Lung (tissue), 12 donors: Measurements from ENCODE around the gene CHCHD1. TPM values are rescaled to one million over a fixed set of nuclear protein-coding genes. Genes with fewer than 3 reads are reported as not detected.

Source experiments
- ATAC-seq: fragments of 200-7000 bp; cut with Tn5 transposase; one replicate; pipeline ENCODE4 v1.9.1; 2020; ENCODE audit warnings: moderate number of reproducible peaks; ENCODE audit not compliant: insufficient read depth, low FRiP score
- DNase-seq, 3 donors: peaks; one replicate each; pipeline ENCODE4 v3.0.0-alpha.2; 2013 to 2017
- H3K27ac ChIP-seq, 2 donors: one replicate each; pipeline ENCODE4 v1.5.1; 2013; ENCODE audit warnings: mild to moderate bottlenecking in 2 of 2, moderate library complexity in 2 of 2, control low read depth in 1 of 2, inconsistent platforms in 1 of 2, low read depth in 1 of 2, low read length in 1 of 2
- H3K27me3 ChIP-seq, 3 donors: one replicate each; pipeline ENCODE4 v1.5.1; 2013; ENCODE audit warnings: low read length in 2 of 3; ENCODE audit not compliant: control insufficient read depth in 3 of 3, insufficient read depth in 3 of 3
- H3K36me3 ChIP-seq, 4 donors: one replicate each; pipeline ENCODE4 v1.5.1; 2013; ENCODE audit warnings: low read length in 4 of 4, mild to moderate bottlenecking in 1 of 4, moderate library complexity in 1 of 4; ENCODE audit not compliant: control insufficient read depth in 4 of 4, insufficient read depth in 4 of 4
- H3K4me1 ChIP-seq, 5 donors: one replicate each; pipeline ENCODE4 v1.5.1; 2013; ENCODE audit warnings: low read length in 5 of 5, mild to moderate bottlenecking in 2 of 5, moderate library complexity in 1 of 5; ENCODE audit not compliant: control insufficient read depth in 5 of 5, insufficient read depth in 5 of 5
- H3K4me3 ChIP-seq: one replicate; pipeline ENCODE4 v1.5.1; 2013; ENCODE audit warnings: mild to moderate bottlenecking, control low read depth, moderate library complexity
- H3K9ac ChIP-seq, 2 donors: one replicate each; pipeline ENCODE4 v1.5.1; 2013; ENCODE audit warnings: low read length in 2 of 2, control low read depth in 1 of 2; ENCODE audit not compliant: insufficient read depth in 1 of 2
- H3K9me3 ChIP-seq, 4 donors: one replicate each; pipeline ENCODE4 v1.5.1; 2013; ENCODE audit warnings: low read length in 3 of 4, mild to moderate bottlenecking in 1 of 4, moderate library complexity in 1 of 4; ENCODE audit not compliant: control insufficient read depth in 4 of 4, insufficient read depth in 3 of 4
- CTCF ChIP-seq: IDR thresholded peaks from 2 replicates; pipeline ENCODE4 v1.5.1; 2012; ENCODE audit warnings: mild to moderate bottlenecking; ENCODE audit errors: control extremely low read depth, extremely low read depth
- WGBS, 2 donors: extraction: QIAGEN DNeasy Blood & Tissue Kit; methylation state at CpG; one replicate each; pipeline ENCODE4 v1.1.7; 2013; 5-methylcytosine and 5-hydroxymethylcytosine counted together
- polyA plus RNA-seq, 2 donors: library from polyadenylated mRNA; stranded (reverse); fragments of 200-250 nt; gene quantifications; one replicate each; pipeline ENCODE4 v1.2.1, GENCODE V29; 2013
- total RNA-seq, 2 donors: library from RNA; depleted of rRNA in 1 of 2; stranded (reverse); fragments of >200 nt in 1 of 2; gene quantifications; one replicate each; pipeline ENCODE4 v1.2.1, GENCODE V29; 2014 to 2021
- donor health status: control.
- donor health status: control.
- donor health status: Bipolar disorder and iron deficiency.
- donor health status: healthy.
- donor health status: DM: yes; HTN: yes; CAD: no.

CHCHD1 gene
- total and polyA plus RNA-seq, 4 donors = 18.7 to 88.3 (median 37.9) TPM

GRCh38 chr10:73758704-73759511 is 22.9 kb upstream of the CHCHD1 start:
- Histone ChIP-seq H3K27me3 (no peaks in the 10 kb centered on the region), H3K4me3 (no peak overlapping the region), H3K9me3 (no peaks in the 10 kb centered on the region), H3K27ac (peak overlapping the region in 1 of 2 donors; percentile 89), H3K9ac (no peak overlapping the region), H3K36me3 (peaks cover 34 to 43% (median 38%) of the 10 kb centered on the region in 4 donors), H3K4me1 (peaks cover 0 to 12% (median 8%) of the 10 kb centered on the region in 5 donors)
- no peak for TF ChIP-seq CTCF
- DNase-seq (peak in 1 of 3 donors; percentile 36), ATAC-seq (peak; percentile 44)
- 58 to 77% methylated on average over 9 of the region's 9 CpGs for WGBS, 2 donors

GRCh38 chr10:73759512-73760115 is 22.2 kb upstream of the CHCHD1 start:
- Histone ChIP-seq H3K9ac (no peak overlapping the region), H3K27me3 (no peaks in the 10 kb centered on the region), H3K27ac (peak overlapping the region in 1 of 2 donors; percentile 89), H3K36me3 (peaks cover 36 to 45% (median 41%) of the 10 kb centered on the region in 4 donors), H3K4me3 (no peak overlapping the region), H3K4me1 (peaks cover 0 to 12% (median 8%) of the 10 kb centered on the region in 5 donors), H3K9me3 (no peaks in the 10 kb centered on the region)
- DNase-seq (peak; percentile 37 to 77 (median 75)), ATAC-seq (peak; percentile 85)
- 63 to 80% methylated on average over 5 of the region's 5 CpGs for WGBS, 2 donors
- no peak for TF ChIP-seq CTCF

GRCh38 chr10:73761781-73762180 is 20.1 kb upstream of the CHCHD1 start:
- peaks cover 0 to 1% (median 0%) of the 10 kb centered on the region in 4 donors for H3K9me3 ChIP-seq
- peaks cover 49 to 65% (median 62%) of the 10 kb centered on the region in 4 donors for H3K36me3 ChIP-seq
- H3K4me1 ChIP-seq = peaks cover 0 to 12% (median 8%) of the 10 kb centered on the region in 5 donors
- H3K27me3 ChIP-seq = no peaks in the 10 kb centered on the region
- no peak overlapping the region for H3K9ac ChIP-seq
- H3K27ac ChIP-seq = no peak overlapping the region
- DNase-seq (peak in 2 of 3 donors; percentile 31 to 54), ATAC-seq (no peak)
- TF ChIP-seq CTCF = no peak
- WGBS, 2 donors = 82 to 89% methylated on average over 1 of the region's 1 CpG
- H3K4me3 ChIP-seq = no peak overlapping the region
